ENCODE data around the gene LRIT1. TPM values are rescaled to one million over a fixed set of nuclear protein-coding genes. Genes with fewer than 3 reads are reported as not detected.

Gene LRIT1
- polyA plus RNA-seq, 1 donor (not counting 4 experiments of a cell fraction or from before 2014, with no cell fraction given): not detected

GRCh38 chr10:84267503-84268126, 26.3 kb upstream of the LRIT1 start:
- no peak overlapping the region for H3K9ac ChIP-seq (ENCODE audit: control insufficient read depth, extremely low read depth, insufficient read depth, low read length)
- no peaks in the 10 kb centered on the region for H3K9me3 ChIP-seq (ENCODE audit: control insufficient read depth, low read depth, low read length)
- no peaks in the 10 kb centered on the region for H3K79me2 ChIP-seq (ENCODE audit: control insufficient read depth, insufficient read depth, low read length)
- no peaks in the 10 kb centered on the region for H3K36me3 ChIP-seq (ENCODE audit: control insufficient read depth in 2 of 2, extremely low read depth in 1 of 2, insufficient read depth in 2 of 2, low read length in 2 of 2)
- H3K4me3 ChIP-seq (ENCODE audit: control insufficient read depth in 2 of 3, extremely low read depth in 1 of 3, insufficient read depth in 2 of 3, low read depth in 1 of 3, low read length in 3 of 3): no peak overlapping the region
- no peaks in the 10 kb centered on the region for H3K9me1 ChIP-seq (ENCODE audit: control insufficient read depth, extremely low read depth, insufficient read depth, low read length)
- TF ChIP-seq CTCF (optimal IDR thresholded peaks at IDR 0.05 in 1 of 3, IDR thresholded peaks at IDR 0.05 in 1 of 3, conservative IDR thresholded peaks at IDR 0.05 in 1 of 3; ENCODE audit: extremely low read depth in 1 of 3, insufficient read depth in 2 of 3, low read length in 3 of 3) (peak; percentile 82 to 88 (median 84)), EZH2 (IDR thresholded peaks at IDR 0.05; ENCODE audit: low read length) (no peak)
- dilution Hi-C loops (cut with MboI; ENCODE audit: extremely low pct_ligation_motif_present, low sequenced_read_pairs): no loop called here
- H3K4me1 ChIP-seq (ENCODE audit: control insufficient read depth, extremely low read depth, insufficient read depth, low read length): peaks cover 7% of the 10 kb centered on the region
- no peaks in the 10 kb centered on the region for H4K20me1 ChIP-seq (ENCODE audit: control insufficient read depth, extremely low read depth, insufficient read depth, low read length)
- no peaks in the 10 kb centered on the region for H3K27me3 ChIP-seq (ENCODE audit: control insufficient read depth, extremely low read depth, insufficient read depth, low read length)
- DNase-seq (ENCODE audit: low read depth, low spot score): no peak
- no peak overlapping the region for H2AFZ ChIP-seq (ENCODE audit: control insufficient read depth, low read length)
- H3K4me2 ChIP-seq (ENCODE audit: control insufficient read depth, extremely low read depth, insufficient read depth, low read depth, low read length): no peak overlapping the region
- FAIRE-seq: peak; percentile 51
- H3K27ac ChIP-seq (ENCODE audit: control insufficient read depth, insufficient read depth, low read length): no peak overlapping the region

- no peak overlapping the region for H2AFZ ChIP-seq (ENCODE audit: control insufficient read depth, low read length)
- H3K9ac ChIP-seq (ENCODE audit: control insufficient read depth, extremely low read depth, insufficient read depth, low read length): no peak overlapping the region
- no peak overlapping the region for H3K27ac ChIP-seq (ENCODE audit: control insufficient read depth, insufficient read depth, low read length)
- FAIRE-seq (no peak), DNase-seq (ENCODE audit: low read depth, low spot score) (no peak)
- H3K9me1 ChIP-seq (ENCODE audit: control insufficient read depth, extremely low read depth, insufficient read depth, low read length): no peaks in the 10 kb centered on the region
- no peaks in the 10 kb centered on the region for H3K9me3 ChIP-seq (ENCODE audit: control insufficient read depth, low read depth, low read length)
- dilution Hi-C loops (cut with MboI; ENCODE audit: extremely low pct_ligation_motif_present, low sequenced_read_pairs): no loop called here
- H3K4me2 ChIP-seq (ENCODE audit: control insufficient read depth, extremely low read depth, insufficient read depth, low read depth, low read length): no peak overlapping the region
- H3K27me3 ChIP-seq (ENCODE audit: control insufficient read depth, extremely low read depth, insufficient read depth, low read length): no peaks in the 10 kb centered on the region
- H3K4me1 ChIP-seq (ENCODE audit: control insufficient read depth, extremely low read depth, insufficient read depth, low read length): peaks cover 7% of the 10 kb centered on the region
- H4K20me1 ChIP-seq (ENCODE audit: control insufficient read depth, extremely low read depth, insufficient read depth, low read length): no peaks in the 10 kb centered on the region
- no peaks in the 10 kb centered on the region for H3K79me2 ChIP-seq (ENCODE audit: control insufficient read depth, insufficient read depth, low read length)
- H3K36me3 ChIP-seq (ENCODE audit: control insufficient read depth in 2 of 2, extremely low read depth in 1 of 2, insufficient read depth in 2 of 2, low read length in 2 of 2): no peaks in the 10 kb centered on the region
- no peak overlapping the region for H3K4me3 ChIP-seq (ENCODE audit: control insufficient read depth in 2 of 3, extremely low read depth in 1 of 3, insufficient read depth in 2 of 3, low read depth in 1 of 3, low read length in 3 of 3)
- TF ChIP-seq CTCF (optimal IDR thresholded peaks at IDR 0.05 in 1 of 3, IDR thresholded peaks at IDR 0.05 in 1 of 3, conservative IDR thresholded peaks at IDR 0.05 in 1 of 3; ENCODE audit: extremely low read depth in 1 of 3, insufficient read depth in 2 of 3, low read length in 3 of 3) (no peak), EZH2 (IDR thresholded peaks at IDR 0.05; ENCODE audit: low read length) (no peak)
Observed at GRCh38 chr10:84265418-84265817, 24.1 kb upstream of the LRIT1 start.
